ENCODE data around the gene CACNA2D1. TPM values are rescaled to one million over a fixed set of nuclear protein-coding genes. Genes with fewer than 3 reads are reported as not detected.

The CACNA2D1 gene
- total RNA-seq, 1 experiment from 2014 or later = 0.27 TPM

- CTCF ChIA-PET = no interaction called here
- no peaks in the 10 kb centered on the region for H3K9me3 ChIP-seq (ENCODE audit: control insufficient read depth in 1 of 2, insufficient read depth in 1 of 2, low read depth in 1 of 2, low read length in 2 of 2)
- no TSS peak for BruUV-seq (replicated peaks)
- no peaks in the 10 kb centered on the region for H3K36me3 ChIP-seq (ENCODE audit: control insufficient read depth in 1 of 2, insufficient read depth in 2 of 2, low read length in 2 of 2)
- H3K9ac ChIP-seq (ENCODE audit: low read length) = no peak overlapping the region
- DNase-seq (ENCODE audit: low read depth, low spot score) = no peak
- H2AFZ ChIP-seq (ENCODE audit: low read depth, low read length, poor library complexity, severe bottlenecking) = no peak overlapping the region
- H3K4me3 ChIP-seq (replicated peaks in 1 of 2; ENCODE audit: low read depth in 1 of 2, low read length in 2 of 2) = no peak overlapping the region
- H3K79me2 ChIP-seq (ENCODE audit: insufficient read depth, low read length) = no peaks in the 10 kb centered on the region
- H3K9me2 ChIP-seq (ENCODE audit: insufficient read depth) = no peaks in the 10 kb centered on the region
- H3K27ac ChIP-seq (ENCODE audit: low read depth, low read length) = no peak overlapping the region
- no peaks in the 10 kb centered on the region for H3K27me3 ChIP-seq (ENCODE audit: insufficient read depth, low read length)
- POLR2A ChIA-PET = interaction anchor here (0.6 kb wide), 1 partner anchor 374 kb away, joined by 3 read pairs; no protein-coding TSS in a partner anchor
- TF ChIP-seq FOSL1 (IDR thresholded peaks at IDR 0.05; ENCODE audit: low read depth) (no peak), SP1 (IDR thresholded peaks at IDR 0.05; ENCODE audit: low read depth) (no peak)
- no peak for ATAC-seq
- H4K20me1 ChIP-seq (ENCODE audit: insufficient read depth) = no peaks in the 10 kb centered on the region
- RAD21 ChIA-PET (ENCODE audit: low non-redundant PET in 1 of 2, low total read pairs in 2 of 2, uncharacterized antibody in 2 of 2, unreplicated experiment in 2 of 2) = no interaction called here
- intact Hi-C loops (cut with micrococcal nuclease) = no loop called here
- no peak overlapping the region for H3K4me2 ChIP-seq (ENCODE audit: low read length)
- H3K4me1 ChIP-seq (ENCODE audit: control insufficient read depth in 1 of 2, insufficient read depth in 2 of 2, low read length in 2 of 2) = no peaks in the 10 kb centered on the region
Observed at GRCh38 chr7:82185443-82185842, 258.1 kb downstream of the CACNA2D1 start.

- no peak for DNase-seq (ENCODE audit: low read depth, low spot score)
- TF ChIP-seq CEBPB (IDR thresholded peaks at IDR 0.05; ENCODE audit: low read depth) = no peak
- TF ChIP-seq JUND (IDR thresholded peaks at IDR 0.05) = no peak
- TF ChIP-seq MAX (IDR thresholded peaks at IDR 0.05) = no peak
- TF ChIP-seq CBX3 (IDR thresholded peaks at IDR 0.05; ENCODE audit: low read depth) = no peak
- TF ChIP-seq FOSL1 (IDR thresholded peaks at IDR 0.05; ENCODE audit: low read depth) = no peak
- no peak for TF ChIP-seq POLR2AphosphoS5 (IDR thresholded peaks at IDR 0.05; ENCODE audit: low read depth, low read length)
- no peak for TF ChIP-seq POLR2A (IDR thresholded peaks at IDR 0.05; ENCODE audit: borderline replicate concordance, extremely low read depth, insufficient read depth, insufficient read length)
- TF ChIP-seq CTCF (IDR thresholded peaks at IDR 0.05 in 2 of 3, conservative IDR thresholded peaks at IDR 0.05 in 1 of 3; ENCODE audit: borderline replicate concordance in 1 of 3, insufficient read depth in 1 of 3, low read depth in 2 of 3, low read length in 2 of 3) = no peak
- no peak for TF ChIP-seq REST (IDR thresholded peaks at IDR 0.05; ENCODE audit: low read depth)
- TF ChIP-seq TCF7L2 (IDR thresholded peaks at IDR 0.05; ENCODE audit: borderline replicate concordance, extremely low read depth, insufficient read depth, insufficient read length) = no peak
- TF ChIP-seq ATF3 (IDR thresholded peaks at IDR 0.05) = no peak
- no peak for TF ChIP-seq SIN3A (IDR thresholded peaks at IDR 0.05; ENCODE audit: low read depth)
- no peak for TF ChIP-seq EGR1 (IDR thresholded peaks at IDR 0.05; ENCODE audit: low read depth)
Observed at GRCh38 chr7:82183634-82184033, 259.9 kb downstream of the CACNA2D1 start.

More at GRCh38 chr7:82183634-82184033, 259.9 kb downstream of the CACNA2D1 start:
- H3K9me3 ChIP-seq (ENCODE audit: control insufficient read depth in 1 of 2, insufficient read depth in 1 of 2, low read depth in 1 of 2, low read length in 2 of 2) = no peaks in the 10 kb centered on the region
- no peak overlapping the region for H3K4me3 ChIP-seq (replicated peaks in 1 of 2; ENCODE audit: low read depth in 1 of 2, low read length in 2 of 2)
- H2AFZ ChIP-seq (ENCODE audit: low read depth, low read length, poor library complexity, severe bottlenecking) = no peak overlapping the region
- no peaks in the 10 kb centered on the region for H3K79me2 ChIP-seq (ENCODE audit: insufficient read depth, low read length)
- H3K27ac ChIP-seq (ENCODE audit: low read depth, low read length) = no peak overlapping the region
- no peaks in the 10 kb centered on the region for H3K27me3 ChIP-seq (ENCODE audit: insufficient read depth, low read length)
- ATAC-seq = no peak
- no peak overlapping the region for H3K9ac ChIP-seq (ENCODE audit: low read length)
- H3K4me2 ChIP-seq (ENCODE audit: low read length) = no peak overlapping the region
- H3K9me2 ChIP-seq (ENCODE audit: insufficient read depth) = no peaks in the 10 kb centered on the region
- intact Hi-C loops (cut with micrococcal nuclease) = no loop called here
- ChIA-PET POLR2A (no interaction called here), RAD21 (ENCODE audit: low non-redundant PET in 1 of 2, low total read pairs in 2 of 2, uncharacterized antibody in 2 of 2, unreplicated experiment in 2 of 2) (no interaction called here), CTCF (interaction anchor here (0.8 kb wide), 1 partner anchor 51 kb away, joined by 3 read pairs; no protein-coding TSS in a partner anchor)
- H3K36me3 ChIP-seq (ENCODE audit: control insufficient read depth in 1 of 2, insufficient read depth in 2 of 2, low read length in 2 of 2) = no peaks in the 10 kb centered on the region
- BruUV-seq (replicated peaks) = no TSS peak
- H3K4me1 ChIP-seq (ENCODE audit: control insufficient read depth in 1 of 2, insufficient read depth in 2 of 2, low read length in 2 of 2) = no peaks in the 10 kb centered on the region
- no peaks in the 10 kb centered on the region for H4K20me1 ChIP-seq (ENCODE audit: insufficient read depth)

All from HCT116 (cell line).